Effector memory CD4-positive, alpha-beta T cell (primary cell): ENCODE measurements around the gene SLC9A3.

Experiments used
- DNase-seq, 3 donors: peaks; one replicate each; pipeline ENCODE4 v3.0.0-alpha.2; 2020
- H3K27ac ChIP-seq: 2 replicates; pipeline ENCODE4 v1.7.0; 2013; ENCODE audit warnings: mild to moderate bottlenecking, low read length, moderate library complexity; ENCODE audit not compliant: insufficient read depth, poor library complexity, severe bottlenecking
- H3K27me3 ChIP-seq: replicated peaks from 2 replicates; pipeline ENCODE4 v1.7.0; 2013; ENCODE audit warnings: mild to moderate bottlenecking, low read length; ENCODE audit not compliant: insufficient read depth, control insufficient read depth, poor library complexity, severe bottlenecking
- H3K36me3 ChIP-seq: 2 replicates; pipeline ENCODE4 v1.7.0; 2013; ENCODE audit warnings: mild to moderate bottlenecking, low read length, moderate library complexity; ENCODE audit not compliant: control insufficient read depth, insufficient read depth
- H3K4me1 ChIP-seq: 2 replicates; pipeline ENCODE4 v1.7.0; 2013; ENCODE audit warnings: low read length, mild to moderate bottlenecking; ENCODE audit not compliant: control insufficient read depth, insufficient read depth, poor library complexity, severe bottlenecking
- H3K4me3 ChIP-seq: 2 replicates; pipeline ENCODE4 v1.7.0; 2013; ENCODE audit warnings: low read length, low read depth, mild to moderate bottlenecking; ENCODE audit not compliant: insufficient read depth, poor library complexity, severe bottlenecking
- H3K9me3 ChIP-seq: 2 replicates; pipeline ENCODE4 v1.7.0; 2013; ENCODE audit warnings: mild to moderate bottlenecking, low read length, moderate library complexity; ENCODE audit not compliant: control insufficient read depth

SLC9A3 gene

DNA sequence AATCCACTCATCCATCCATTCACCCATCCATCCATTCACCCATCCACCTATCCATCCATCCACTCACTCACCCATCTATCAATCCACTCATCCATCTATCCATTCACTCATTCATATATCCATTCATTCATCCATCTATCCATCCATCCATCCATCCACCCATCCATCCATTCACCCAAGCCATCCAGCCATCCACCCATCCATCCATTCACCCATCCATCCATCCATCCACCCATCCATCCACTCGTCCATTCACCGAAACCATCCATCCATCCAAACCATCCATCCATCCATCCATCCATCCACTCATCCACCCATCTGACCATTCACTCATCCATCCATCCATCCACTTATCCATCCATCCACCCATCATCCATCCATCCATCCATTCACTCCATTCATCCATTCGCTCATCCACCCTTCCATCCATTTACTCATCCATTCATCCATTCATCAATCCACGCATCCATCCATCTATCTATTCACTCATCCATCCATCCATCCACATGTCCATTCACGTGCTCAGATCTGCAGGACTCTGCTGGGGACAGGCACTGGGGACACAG is 6.6 kb downstream of the SLC9A3 start:
- peaks cover 10% of the 10 kb centered on the region for H3K27me3 ChIP-seq
- DNase-seq, result no peak
- no peak overlapping the region for H3K27ac ChIP-seq
- no peaks in the 10 kb centered on the region for H3K4me1 ChIP-seq
- H3K4me3 ChIP-seq, result no peak overlapping the region
- no peaks in the 10 kb centered on the region for H3K36me3 ChIP-seq
- H3K9me3 ChIP-seq, result no peaks in the 10 kb centered on the region

DNA sequence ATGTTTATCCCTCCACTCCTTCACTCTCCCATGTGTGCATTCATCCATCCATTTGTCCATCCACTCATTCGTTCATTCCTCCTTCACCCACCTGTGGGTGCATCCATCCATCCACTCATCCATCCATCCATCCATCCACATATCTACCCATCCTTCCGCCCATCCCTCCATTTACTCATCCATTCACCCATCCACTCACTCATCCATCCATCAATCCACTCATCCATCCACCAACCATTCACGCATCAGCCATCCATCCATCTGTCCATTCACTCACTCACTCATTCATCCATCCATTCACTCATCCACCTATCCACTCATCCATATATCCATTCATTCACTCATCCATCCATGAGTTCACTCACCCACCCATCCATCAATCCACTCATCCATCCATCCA is 7.3 kb downstream of the SLC9A3 start:
- Histone ChIP-seq H3K4me3 (no peak overlapping the region), H3K9me3 (no peaks in the 10 kb centered on the region), H3K27ac (no peak overlapping the region), H3K4me1 (no peaks in the 10 kb centered on the region), H3K36me3 (no peaks in the 10 kb centered on the region), H3K27me3 (peaks cover 10% of the 10 kb centered on the region)
- DNase-seq, result no peak

DNA sequence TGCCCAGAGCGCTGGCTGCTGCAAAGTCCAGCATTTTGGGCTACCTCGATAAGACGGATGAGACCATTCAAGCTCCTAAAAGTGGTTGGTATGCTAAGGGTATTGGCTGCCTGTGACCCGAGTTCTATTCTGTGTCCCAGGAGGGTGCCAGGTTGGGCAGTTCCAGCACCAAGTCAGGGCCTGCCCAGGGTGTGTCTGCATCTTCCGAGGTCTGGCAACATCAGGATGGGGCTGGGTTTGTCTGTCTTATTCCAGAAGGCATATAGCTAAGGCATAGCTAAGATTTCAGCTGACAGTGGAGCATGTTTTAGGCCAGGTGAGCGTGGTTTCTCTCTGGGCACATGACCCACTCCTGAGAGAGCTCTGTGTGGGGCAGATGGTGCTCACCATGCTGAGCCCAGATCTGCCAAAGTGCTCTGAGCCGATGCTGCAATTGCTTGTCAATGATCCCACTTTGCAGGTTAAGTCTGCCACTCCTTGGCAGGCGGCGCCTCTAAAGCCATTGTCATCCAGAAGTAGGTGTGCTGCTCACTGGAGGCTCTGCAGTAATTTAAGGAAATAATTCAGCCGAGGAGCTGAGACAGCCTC is 7.8 kb downstream of the SLC9A3 start:
- no peaks in the 10 kb centered on the region for H3K9me3 ChIP-seq
- H3K27ac ChIP-seq, result no peak overlapping the region
- H3K36me3 ChIP-seq, result no peaks in the 10 kb centered on the region
- DNase-seq, result no peak
- no peaks in the 10 kb centered on the region for H3K4me1 ChIP-seq
- H3K27me3 ChIP-seq, result peaks cover 10% of the 10 kb centered on the region
- no peak overlapping the region for H3K4me3 ChIP-seq

DNA sequence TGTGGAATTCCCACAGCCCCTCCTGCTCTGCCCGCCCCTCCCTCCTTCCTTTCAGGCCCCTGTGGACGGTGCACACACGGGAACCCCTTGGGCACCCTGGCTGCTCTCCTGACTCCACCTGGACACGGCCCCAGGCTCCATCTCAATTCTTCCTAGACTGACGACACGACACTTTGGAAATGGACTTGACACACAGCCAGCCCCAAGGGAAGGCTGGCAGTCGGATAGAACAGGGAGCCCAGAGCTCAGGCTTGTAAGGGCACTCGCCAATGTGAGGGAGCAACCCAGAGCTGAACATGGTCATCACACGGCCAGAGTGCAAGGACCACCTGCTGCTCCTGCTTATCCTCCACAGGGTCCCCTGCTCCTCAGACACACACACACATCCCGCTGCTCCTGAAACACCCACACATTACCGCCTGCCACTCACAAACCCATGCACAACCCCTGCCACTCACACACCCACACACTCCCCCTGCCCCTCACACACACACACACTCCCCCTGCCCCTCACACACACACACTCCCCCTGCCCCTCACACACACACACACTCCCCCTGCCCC is 8.9 kb downstream of the SLC9A3 start:
- no peaks in the 10 kb centered on the region for H3K9me3 ChIP-seq
- no peak overlapping the region for H3K4me3 ChIP-seq
- H3K27me3 ChIP-seq, result peaks cover 7% of the 10 kb centered on the region
- no peaks in the 10 kb centered on the region for H3K4me1 ChIP-seq
- no peaks in the 10 kb centered on the region for H3K36me3 ChIP-seq
- DNase-seq, result no peak
- no peak overlapping the region for H3K27ac ChIP-seq

DNA sequence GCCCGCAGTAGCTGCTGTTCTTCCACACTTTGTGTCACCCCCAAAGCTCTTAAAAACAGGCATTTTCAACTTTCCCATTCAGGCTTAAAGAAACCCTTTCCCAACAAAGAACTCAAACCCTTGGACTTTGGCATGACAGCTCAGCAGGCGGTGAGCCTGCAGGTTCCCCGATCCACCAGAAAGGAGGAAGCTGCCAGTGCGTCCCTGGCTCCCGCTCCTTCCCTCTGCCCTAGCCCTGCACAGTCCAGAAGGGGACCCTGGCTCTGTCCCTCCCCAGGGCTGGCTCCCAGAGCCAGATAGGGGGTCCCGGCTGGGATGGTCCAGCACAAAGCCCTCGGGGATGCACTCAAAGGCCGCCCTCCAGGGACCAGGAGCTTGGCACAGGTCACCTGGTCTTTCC is 9.6 kb downstream of the SLC9A3 start:
- Histone ChIP-seq H3K4me1 (no peaks in the 10 kb centered on the region), H3K27me3 (peaks cover 2% of the 10 kb centered on the region), H3K4me3 (no peak overlapping the region), H3K36me3 (no peaks in the 10 kb centered on the region), H3K27ac (no peak overlapping the region), H3K9me3 (no peaks in the 10 kb centered on the region)
- no peak for DNase-seq

DNA sequence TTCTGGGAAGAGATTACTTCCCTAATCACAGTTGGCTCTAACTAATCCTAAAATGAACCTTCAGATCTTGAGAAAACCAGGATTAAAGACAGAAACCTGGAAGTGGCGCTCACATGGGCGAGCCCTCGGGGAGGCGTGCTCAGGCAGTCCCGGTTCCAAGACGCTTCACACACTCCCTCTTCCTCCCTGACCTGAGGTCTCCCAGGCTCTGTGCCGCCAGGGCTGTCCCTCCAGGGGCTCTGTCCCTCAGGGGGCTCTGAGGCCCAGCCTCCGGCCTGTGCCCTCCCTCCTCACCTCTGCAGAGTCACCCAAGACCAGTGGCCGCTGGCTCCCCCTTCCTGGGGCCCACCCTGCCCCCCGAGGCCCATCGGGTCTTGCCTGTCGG is 10.2 kb downstream of the SLC9A3 start:
- H3K36me3 ChIP-seq, result no peaks in the 10 kb centered on the region
- H3K9me3 ChIP-seq, result no peaks in the 10 kb centered on the region
- no peaks in the 10 kb centered on the region for H3K4me1 ChIP-seq
- H3K27me3 ChIP-seq, result no peaks in the 10 kb centered on the region
- DNase-seq, result no peak
- H3K27ac ChIP-seq, result no peak overlapping the region
- no peak overlapping the region for H3K4me3 ChIP-seq

DNA sequence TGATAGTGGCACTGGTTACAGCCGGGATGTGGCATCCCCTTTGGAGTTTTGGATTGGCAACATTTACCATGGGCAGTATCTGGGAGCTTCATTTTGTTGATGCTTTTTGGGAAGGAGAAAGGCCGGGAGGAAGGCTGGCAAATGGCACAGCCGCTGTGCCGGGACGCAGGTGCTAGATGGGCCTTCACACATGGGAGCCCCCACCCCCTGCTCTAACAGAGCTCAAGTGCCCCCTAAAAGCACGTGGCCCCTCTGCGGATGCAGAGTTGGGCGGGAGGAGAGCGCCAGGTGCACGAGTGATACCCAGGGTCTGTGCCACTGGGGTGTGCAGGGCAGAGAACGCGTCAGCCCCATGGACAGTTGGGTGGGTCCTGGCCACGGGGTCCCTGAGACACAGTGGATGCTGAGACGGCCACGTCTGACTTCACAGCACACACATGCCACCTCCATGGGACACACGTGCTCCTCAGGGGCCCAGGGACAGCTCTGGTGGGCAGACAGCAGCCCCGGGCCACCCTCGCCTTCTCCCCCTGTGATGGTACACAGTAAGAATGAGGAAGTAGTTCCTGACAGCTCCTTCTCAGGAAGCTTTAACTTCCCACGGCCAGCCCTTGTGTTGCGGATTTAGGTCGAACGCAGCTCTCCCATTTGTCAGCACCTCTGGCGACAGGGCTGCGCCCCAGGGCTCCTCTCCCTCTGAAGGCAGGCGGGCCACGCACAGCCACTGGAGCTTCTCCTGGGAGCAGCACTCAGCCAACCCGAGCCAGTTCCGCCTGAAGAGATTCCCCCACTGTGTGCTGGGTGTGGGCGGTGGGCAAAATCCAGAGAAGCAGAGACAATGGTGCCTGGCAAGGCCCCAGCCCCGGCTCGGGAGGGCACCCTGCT is 10.8 kb downstream of the SLC9A3 start:
- Histone ChIP-seq H3K4me1 (no peaks in the 10 kb centered on the region), H3K27ac (no peak overlapping the region), H3K9me3 (no peaks in the 10 kb centered on the region), H3K4me3 (no peak overlapping the region), H3K27me3 (no peaks in the 10 kb centered on the region), H3K36me3 (no peaks in the 10 kb centered on the region)
- no peak for DNase-seq

DNA sequence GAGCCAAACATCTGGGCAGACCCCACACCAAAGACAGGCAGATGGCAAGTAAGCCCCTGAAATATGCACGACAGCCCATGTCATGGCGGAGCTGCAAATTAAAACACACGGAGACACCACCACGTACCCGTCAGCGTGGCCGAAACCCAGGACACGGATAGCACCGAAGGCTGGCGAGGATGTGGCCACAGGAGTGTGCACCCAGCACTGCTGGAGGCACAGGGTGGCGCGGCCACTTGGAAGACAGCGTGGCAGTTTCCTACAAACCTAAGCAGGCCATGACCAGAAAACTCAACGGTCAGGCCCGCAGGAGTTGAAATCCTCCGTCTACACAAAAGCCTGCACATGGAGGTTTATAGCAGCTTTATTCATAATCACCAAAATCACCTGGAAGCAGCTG is 12.8 kb downstream of the SLC9A3 start:
- no peak for DNase-seq
- Histone ChIP-seq H3K4me1 (no peaks in the 10 kb centered on the region), H3K36me3 (no peaks in the 10 kb centered on the region), H3K27me3 (no peaks in the 10 kb centered on the region), H3K9me3 (no peaks in the 10 kb centered on the region), H3K27ac (no peak overlapping the region), H3K4me3 (no peak overlapping the region)

DNA sequence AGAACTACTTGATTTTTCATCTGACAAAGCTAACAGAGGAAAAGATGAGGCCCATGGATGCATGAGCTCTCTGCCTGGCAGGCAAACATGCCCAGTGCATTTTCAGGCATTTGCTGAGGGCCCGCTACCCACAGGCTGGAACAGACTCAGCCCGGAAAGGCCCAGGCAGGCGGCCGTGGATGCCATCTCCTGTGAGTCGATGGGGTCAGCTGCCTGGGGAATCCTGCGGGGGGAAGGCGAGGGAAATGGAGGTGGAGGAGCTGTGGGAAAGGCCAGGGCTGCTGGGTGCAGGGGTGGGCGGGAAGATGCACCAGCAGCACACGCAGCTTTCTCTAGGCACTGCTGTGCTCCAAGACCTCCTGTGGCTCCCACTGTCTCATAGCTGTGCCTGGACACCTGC is 13.7 kb downstream of the SLC9A3 start:
- H3K27ac ChIP-seq, result no peak overlapping the region
- H3K9me3 ChIP-seq, result no peaks in the 10 kb centered on the region
- DNase-seq, result no peak
- H3K4me3 ChIP-seq, result no peak overlapping the region
- H3K27me3 ChIP-seq, result no peaks in the 10 kb centered on the region
- no peaks in the 10 kb centered on the region for H3K4me1 ChIP-seq
- H3K36me3 ChIP-seq, result no peaks in the 10 kb centered on the region

DNA sequence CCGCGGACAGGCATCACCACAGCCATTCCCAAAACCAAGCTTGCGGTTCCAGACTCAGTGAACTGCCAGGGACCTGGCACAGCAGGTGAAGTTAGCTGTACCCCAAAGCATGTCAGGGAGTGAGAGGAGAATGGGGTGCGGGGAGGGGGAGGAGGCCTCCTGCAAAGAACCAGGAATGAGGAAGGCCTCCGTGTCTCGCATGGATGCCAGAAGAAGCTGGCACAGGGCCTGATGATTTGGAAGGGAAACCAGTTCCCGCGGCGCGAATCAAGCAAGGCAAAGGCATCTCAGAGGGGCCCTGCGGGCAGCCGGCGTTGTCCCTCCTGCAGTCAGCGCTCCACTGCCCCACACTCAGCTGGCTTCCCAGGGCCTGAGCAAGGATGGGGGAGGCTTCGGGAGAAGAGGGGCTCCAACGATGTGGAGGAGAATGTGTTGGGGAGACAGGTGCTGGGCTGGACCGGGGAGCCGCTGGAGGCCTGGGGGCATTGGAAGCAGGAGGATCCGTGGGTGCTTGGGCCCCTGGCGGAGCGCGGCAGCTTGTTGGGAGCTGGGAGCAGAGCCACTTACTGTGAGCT is 14.6 kb downstream of the SLC9A3 start:
- Histone ChIP-seq H3K4me3 (no peak overlapping the region), H3K4me1 (no peaks in the 10 kb centered on the region), H3K9me3 (no peaks in the 10 kb centered on the region), H3K27ac (no peak overlapping the region), H3K27me3 (no peaks in the 10 kb centered on the region), H3K36me3 (no peaks in the 10 kb centered on the region)
- DNase-seq, result no peak
